Thyroid gland (tissue), 4 donors: ENCODE data around the gene CDC20. TPM values are rescaled to one million over a fixed set of nuclear protein-coding genes. Genes with fewer than 3 reads are reported as not detected.

Experiments used
- DNase-seq, 2 donors: peaks; one replicate each; pipeline ENCODE4 v3.0.0-alpha.2; 2019
- H3K27ac ChIP-seq, 3 donors: fragments of 200-600 bp; sonication (generic); 1 replicate in 2 of 3; 2 replicates in 1 of 3; pipeline ENCODE4 v1.5.1; 2016 to 2019; ENCODE audit warnings: mild to moderate bottlenecking in 1 of 3, moderate library complexity in 1 of 3
- H3K27me3 ChIP-seq: fragments of 200-600 bp; sonication (generic); one replicate; pipeline ENCODE4 v1.5.1; 2019
- H3K36me3 ChIP-seq, 2 donors: fragments of 200-600 bp; sonication (generic); one replicate each; pipeline ENCODE4 v1.5.1; 2016 to 2019
- H3K4me1 ChIP-seq, 2 donors: fragments of 200-600 bp; sonication (generic); one replicate each; pipeline ENCODE4 v1.5.1; 2017 to 2019
- H3K4me3 ChIP-seq, 3 donors: fragments of 200-600 bp; sonication (generic); replicated peaks in 1 of 3; 1 replicate in 2 of 3; 2 replicates in 1 of 3; pipeline ENCODE4 v1.5.1; 2016; ENCODE audit warnings: mild to moderate bottlenecking in 1 of 3
- H3K9me3 ChIP-seq: fragments of 200-600 bp; sonication (generic); one replicate; pipeline ENCODE4 v1.5.1; 2017
- POLR2A ChIP-seq, 2 donors: fragments of 450-650 bp; IDR thresholded peaks; one replicate each; pipeline ENCODE4 v1.6.1; 2017; ENCODE audit warnings: antibody characterized with exemption in 2 of 2, mild to moderate bottlenecking in 2 of 2, moderate library complexity in 1 of 2
- WGBS, 2 donors: methylation state at CpG; one replicate each; pipeline ENCODE4 v1.1.5; 2017; 5-methylcytosine and 5-hydroxymethylcytosine counted together
- intact Hi-C: fragments of 100-400 bp; cut with DNase I; formaldehyde crosslinking; loops from one replicate; pipeline ENCODE4 v1.15.1; 2023
- total RNA-seq, 4 donors: library from RNA; depleted of rRNA; stranded (reverse); fragments of >200 nt; gene quantifications; one replicate each; pipeline ENCODE4 v1.2.3, GENCODE V29; 2016
- TF ChIP-seq, protein P1 (sequence below), 6 experiments: fragments of 200-600 bp in 3 of 6; fragments of 450-650 bp in 3 of 6; sonication (generic) in 3 of 6; IDR thresholded peaks; one replicate each; pipeline ENCODE4 v1.5.1; 2016 to 2019; ENCODE audit warnings: antibody characterized with exemption in 6 of 6, mild to moderate bottlenecking in 2 of 6, inconsistent platforms in 1 of 6, moderate library complexity in 1 of 6

The CDC20 gene
- total RNA-seq, 4 donors from 2014 or later: 0.54 to 3.9 (median 2.2) TPM

DNA sequence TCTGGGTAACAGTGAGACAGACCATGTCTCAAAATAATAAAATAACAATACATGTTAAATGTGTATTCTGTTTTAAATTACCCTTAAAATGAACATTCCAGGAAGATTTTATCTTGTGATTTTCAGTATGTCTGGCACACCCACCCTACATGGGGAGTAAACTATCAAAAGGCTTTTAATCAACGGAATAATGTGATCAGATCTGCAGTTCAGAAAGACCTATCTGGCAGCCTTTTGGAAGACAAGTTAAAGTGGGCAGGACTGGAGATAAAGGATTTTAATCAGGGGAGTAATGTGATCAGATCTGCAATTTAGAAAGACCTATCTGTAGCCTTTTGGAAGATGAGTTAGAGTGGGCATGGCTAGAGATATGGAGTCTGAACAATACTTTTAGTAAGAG lies 20.7 kb downstream of the CDC20 start:
- WGBS, 2 donors: 98 to 100% methylated on average over 1 of the region's 1 CpG
- TF ChIP-seq POLR2A (IDR thresholded peaks at IDR 0.05): no peak
- TF ChIP-seq, protein P1, sequence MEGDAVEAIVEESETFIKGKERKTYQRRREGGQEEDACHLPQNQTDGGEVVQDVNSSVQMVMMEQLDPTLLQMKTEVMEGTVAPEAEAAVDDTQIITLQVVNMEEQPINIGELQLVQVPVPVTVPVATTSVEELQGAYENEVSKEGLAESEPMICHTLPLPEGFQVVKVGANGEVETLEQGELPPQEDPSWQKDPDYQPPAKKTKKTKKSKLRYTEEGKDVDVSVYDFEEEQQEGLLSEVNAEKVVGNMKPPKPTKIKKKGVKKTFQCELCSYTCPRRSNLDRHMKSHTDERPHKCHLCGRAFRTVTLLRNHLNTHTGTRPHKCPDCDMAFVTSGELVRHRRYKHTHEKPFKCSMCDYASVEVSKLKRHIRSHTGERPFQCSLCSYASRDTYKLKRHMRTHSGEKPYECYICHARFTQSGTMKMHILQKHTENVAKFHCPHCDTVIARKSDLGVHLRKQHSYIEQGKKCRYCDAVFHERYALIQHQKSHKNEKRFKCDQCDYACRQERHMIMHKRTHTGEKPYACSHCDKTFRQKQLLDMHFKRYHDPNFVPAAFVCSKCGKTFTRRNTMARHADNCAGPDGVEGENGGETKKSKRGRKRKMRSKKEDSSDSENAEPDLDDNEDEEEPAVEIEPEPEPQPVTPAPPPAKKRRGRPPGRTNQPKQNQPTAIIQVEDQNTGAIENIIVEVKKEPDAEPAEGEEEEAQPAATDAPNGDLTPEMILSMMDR (IDR thresholded peaks at IDR 0.05): no peak

DNA sequence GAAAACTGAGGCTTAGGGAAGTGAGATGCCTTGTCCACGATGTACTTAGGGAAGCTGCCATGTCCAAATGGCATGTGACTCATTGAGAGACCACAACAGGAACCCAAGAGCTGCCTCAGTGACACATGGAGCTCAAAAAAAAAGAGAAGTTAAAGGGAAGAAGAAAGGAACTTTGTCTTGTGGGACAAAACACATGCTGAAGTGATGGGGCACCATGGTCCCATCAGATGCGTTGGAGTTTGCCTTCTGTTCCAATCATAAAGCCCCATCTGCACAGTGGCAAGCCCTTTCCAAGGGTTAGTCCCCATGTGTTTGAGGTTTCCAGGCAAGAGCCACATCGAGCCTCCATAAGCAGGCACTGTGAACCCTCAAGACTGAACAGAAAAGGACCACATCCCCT lies 22.8 kb downstream of the CDC20 start:
- no peak for DNase-seq
- H3K27me3 ChIP-seq: no peaks in the 10 kb centered on the region
- peaks cover 8 to 11% of the 10 kb centered on the region in 2 donors for H3K4me1 ChIP-seq
- TF ChIP-seq POLR2A (IDR thresholded peaks at IDR 0.05): no peak
- TF ChIP-seq, protein P1 (IDR thresholded peaks at IDR 0.05): no peak
- intact Hi-C loops: no loop called here
- no peak overlapping the region for H3K4me3 ChIP-seq
- H3K36me3 ChIP-seq: peaks cover 33 to 41% of the 10 kb centered on the region in 2 donors
- no peaks in the 10 kb centered on the region for H3K9me3 ChIP-seq
- WGBS, 2 donors: 81 to 85% methylated on average over 3 of the region's 3 CpGs
- H3K27ac ChIP-seq: no peak overlapping the region

More for the DNA sequence above, 20.7 kb downstream of the CDC20 start:
- intact Hi-C loops: no loop called here
- no peak for DNase-seq
- Histone ChIP-seq H3K27ac (no peak overlapping the region), H3K4me3 (no peak overlapping the region), H3K4me1 (peaks cover 9 to 23% of the 10 kb centered on the region in 2 donors), H3K9me3 (no peaks in the 10 kb centered on the region), H3K27me3 (no peaks in the 10 kb centered on the region), H3K36me3 (peaks cover 11 to 20% of the 10 kb centered on the region in 2 donors)

DNA sequence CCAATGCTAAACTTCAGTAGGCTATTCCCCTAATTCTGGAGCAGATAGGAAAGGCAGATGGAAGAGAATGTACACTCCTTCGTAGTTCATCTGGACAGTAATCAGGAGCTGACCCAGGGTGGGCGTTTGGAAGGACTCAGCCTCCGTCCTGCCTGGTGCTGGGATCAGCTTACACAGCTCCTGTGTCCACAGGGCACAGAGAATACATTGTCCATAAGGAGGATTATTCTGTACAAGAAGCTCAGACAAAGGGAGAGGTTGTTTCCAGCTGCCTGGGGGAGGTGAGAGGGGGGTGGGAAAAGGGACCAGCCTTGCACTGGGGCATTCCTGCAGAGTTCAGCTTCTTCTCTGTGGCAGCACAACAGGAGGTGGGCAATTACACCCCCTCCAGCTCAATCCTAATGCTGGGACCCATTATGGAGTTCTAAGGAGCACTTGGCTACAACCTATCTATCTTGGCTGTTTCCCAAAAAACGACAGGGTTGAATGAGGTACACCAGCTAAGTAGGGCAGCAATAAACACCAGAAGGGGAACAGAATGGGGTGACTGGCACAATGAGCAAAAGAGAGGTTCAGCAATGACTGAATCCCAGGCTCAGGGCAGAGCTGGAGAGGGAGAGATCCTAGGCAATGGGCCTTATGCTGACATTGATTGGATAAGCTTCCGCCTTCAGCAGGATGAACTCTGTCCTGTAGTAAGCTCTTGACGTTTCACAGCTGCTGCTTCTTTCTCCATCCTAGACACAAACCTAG lies 23.4 kb downstream of the CDC20 start:
- TF ChIP-seq, protein P1 (IDR thresholded peaks at IDR 0.05): no peak
- no peak for TF ChIP-seq POLR2A (IDR thresholded peaks at IDR 0.05)

DNA sequence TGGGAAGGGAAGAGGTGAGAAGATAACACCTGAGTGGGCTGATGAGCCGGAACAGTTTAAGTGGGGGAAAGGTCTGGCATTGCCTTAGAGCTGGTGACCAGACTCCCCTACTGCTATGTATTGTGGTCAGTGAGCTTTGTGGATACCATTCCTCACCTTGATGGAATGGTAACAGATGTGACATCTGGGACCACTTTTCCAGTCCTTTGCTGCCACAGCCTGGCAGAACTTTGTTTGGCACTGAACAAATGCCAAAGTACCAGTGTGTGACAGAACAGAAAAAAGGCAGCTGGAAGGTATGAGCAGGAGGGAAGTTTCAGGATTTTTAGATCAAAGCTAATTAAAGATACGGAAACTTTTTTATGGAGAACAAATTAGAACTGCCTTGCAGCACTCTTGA lies 24.7 kb downstream of the CDC20 start:
- intact Hi-C loops: no loop called here
- DNase-seq: peak in 1 of 2 donors; percentile 26
- Histone ChIP-seq H3K9me3 (no peaks in the 10 kb centered on the region), H3K4me1 (peaks cover 6 to 8% of the 10 kb centered on the region in 2 donors), H3K27ac (no peak overlapping the region), H3K27me3 (no peaks in the 10 kb centered on the region), H3K4me3 (no peak overlapping the region), H3K36me3 (peaks cover 38 to 47% of the 10 kb centered on the region in 2 donors)
- no peak for TF ChIP-seq POLR2A (IDR thresholded peaks at IDR 0.05)
- TF ChIP-seq, protein P1 (IDR thresholded peaks at IDR 0.05): peak in 3 of 6 experiments; percentile 20 to 39 (median 37)
- 92 to 95% methylated on average over 2 of the region's 2 CpGs for WGBS, 2 donors

More for the DNA sequence above, 23.4 kb downstream of the CDC20 start:
- no peak overlapping the region for H3K4me3 ChIP-seq
- no peaks in the 10 kb centered on the region for H3K27me3 ChIP-seq
- peaks cover 2 to 6% of the 10 kb centered on the region in 2 donors for H3K4me1 ChIP-seq
- 57 to 76% methylated on average over 5 to 6 of the region's 6 CpGs for WGBS, 2 donors
- intact Hi-C loops: no loop called here
- no peak overlapping the region for H3K27ac ChIP-seq
- H3K36me3 ChIP-seq: peaks cover 38 to 47% of the 10 kb centered on the region in 2 donors
- no peaks in the 10 kb centered on the region for H3K9me3 ChIP-seq
- no peak for DNase-seq

DNA sequence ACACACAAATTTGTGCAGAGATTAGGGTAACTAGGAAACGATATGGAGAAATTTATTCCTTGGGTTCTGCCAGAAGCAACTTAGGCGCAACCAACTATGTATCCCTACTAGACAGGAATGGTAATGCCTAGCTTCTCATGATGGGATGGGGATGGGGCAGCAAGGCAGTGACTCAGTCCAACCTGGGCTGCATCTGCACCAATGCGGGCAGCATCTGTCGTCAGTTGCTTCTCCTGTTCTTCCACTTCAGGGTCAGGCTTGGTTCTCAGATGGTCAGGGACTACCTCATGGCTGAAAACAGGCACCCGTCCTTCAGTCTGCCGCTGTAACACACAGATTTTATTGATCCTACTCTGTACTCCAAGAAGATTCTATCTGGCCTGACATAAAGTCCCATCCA lies 27.9 kb downstream of the CDC20 start:
- Histone ChIP-seq H3K27me3 (no peaks in the 10 kb centered on the region), H3K4me1 (peaks cover 20 to 22% of the 10 kb centered on the region in 2 donors), H3K9me3 (no peaks in the 10 kb centered on the region), H3K36me3 (peaks cover 38 to 47% of the 10 kb centered on the region in 2 donors), H3K4me3 (no peak overlapping the region), H3K27ac (no peak overlapping the region)
- DNase-seq: no peak
- 96 to 97% methylated on average over 6 of the region's 6 CpGs for WGBS, 2 donors
- intact Hi-C loops: no loop called here
- no peak for TF ChIP-seq POLR2A (IDR thresholded peaks at IDR 0.05)
- TF ChIP-seq, protein P1 (IDR thresholded peaks at IDR 0.05): no peak
